GM23338 (cell line): ENCODE data around the gene GRID2. TPM values are rescaled to one million over a fixed set of nuclear protein-coding genes. Genes with fewer than 3 reads are reported as not detected.

Experiments used
- ATAC-seq: fragments of 200-7000 bp; cut with Tn5 transposase; 3 replicates; pipeline ENCODE4 v1.9.1; 2020
- DNase-seq: peaks from one replicate; pipeline ENCODE4 v3.0.0-alpha.2; 2015; ENCODE audit warnings: low spot score
- H2AFZ ChIP-seq: fragments of 200-600 bp; sonication (generic); 2 replicates; pipeline ENCODE4 v1.8.0; 2016; ENCODE audit warnings: antibody characterized with exemption, mild to moderate bottlenecking, moderate library complexity
- H3F3A ChIP-seq: fragments of 200-600 bp; sonication (generic); replicated peaks from 2 replicates; pipeline ENCODE4 v1.8.0; 2017; ENCODE audit warnings: antibody characterized with exemption, mixed run types, low read depth
- H3K27ac ChIP-seq: fragments of 200-600 bp; sonication (generic); 2 replicates; pipeline ENCODE4 v1.6.1; 2016; ENCODE audit warnings: low read depth
- H3K27me3 ChIP-seq: fragments of 200-600 bp; sonication (generic); 2 replicates; pipeline ENCODE4 v1.8.0; 2016; ENCODE audit warnings: mild to moderate bottlenecking, mixed run types, moderate library complexity; ENCODE audit not compliant: insufficient read depth
- H3K36me3 ChIP-seq: fragments of 200-600 bp; sonication (generic); 2 replicates; pipeline ENCODE4 v1.8.0; 2016; ENCODE audit warnings: mild to moderate bottlenecking; ENCODE audit not compliant: insufficient read depth
- H3K4me1 ChIP-seq: fragments of 200-600 bp; sonication (generic); 2 replicates; pipeline ENCODE4 v1.8.0; 2016; ENCODE audit warnings: mild to moderate bottlenecking, moderate library complexity; ENCODE audit not compliant: insufficient read depth
- H3K4me2 ChIP-seq: fragments of 200-600 bp; sonication (generic); 2 replicates; pipeline ENCODE4 v1.7.1; 2017; ENCODE audit warnings: mixed run types
- H3K4me3 ChIP-seq: fragments of 200-600 bp; sonication (generic); 2 replicates; pipeline ENCODE4 v1.6.1; 2016; ENCODE audit warnings: mixed run types
- H3K79me2 ChIP-seq: fragments of 200-600 bp; sonication (generic); replicated peaks from 2 replicates; pipeline ENCODE4 v1.8.0; 2017; ENCODE audit warnings: mild to moderate bottlenecking; ENCODE audit not compliant: insufficient read depth
- H3K9me2 ChIP-seq: fragments of 200-600 bp; sonication (generic); 2 replicates; pipeline ENCODE4 v1.8.0; 2017; ENCODE audit not compliant: insufficient read depth
- H4K20me1 ChIP-seq: fragments of 200-600 bp; sonication (generic); replicated peaks from 2 replicates; pipeline ENCODE4 v1.8.0; 2017; ENCODE audit warnings: mild to moderate bottlenecking; ENCODE audit not compliant: insufficient read depth
- H3K27ac Mint-ChIP-seq: 2 replicates; pipeline ENCODE4 v1.8.0; 2020; ENCODE audit warnings: inconsistent platforms, mild to moderate bottlenecking, moderate library complexity, mixed read lengths
- H3K27me3 Mint-ChIP-seq: 3 replicates; pipeline ENCODE4 v1.8.0; 2022; ENCODE audit warnings: low read depth, mild to moderate bottlenecking, moderate library complexity, mixed read lengths, inconsistent platforms; ENCODE audit not compliant: insufficient read depth, poor library complexity
- H3K36me3 Mint-ChIP-seq: 3 replicates; pipeline ENCODE4 v1.8.0; 2021; ENCODE audit warnings: low read depth, mild to moderate bottlenecking, inconsistent platforms, moderate library complexity, mixed read lengths
- H3K4me1 Mint-ChIP-seq: 3 replicates; pipeline ENCODE4 v1.8.0; 2020; ENCODE audit warnings: mild to moderate bottlenecking, inconsistent platforms, mixed read lengths
- H3K4me3 Mint-ChIP-seq: 3 replicates; pipeline ENCODE4 v1.8.0; 2021; ENCODE audit warnings: moderate library complexity, mild to moderate bottlenecking, inconsistent platforms, mixed read lengths
- H3K9me3 Mint-ChIP-seq: 3 replicates; pipeline ENCODE4 v1.8.0; 2020; ENCODE audit warnings: moderate library complexity, mild to moderate bottlenecking, inconsistent platforms, mixed read lengths
- CREB1 ChIP-seq: fragments of 250-450 bp; sonication (Bioruptor Pico); IDR thresholded peaks from 2 replicates; pipeline ENCODE4 v1.5.0; 2020; ENCODE audit warnings: low read depth, mild to moderate bottlenecking, moderate library complexity
- JUNB ChIP-seq: IDR thresholded peaks from one replicate; pipeline ENCODE4 v1.6.1; 2016; ENCODE audit warnings: antibody characterized with exemption; ENCODE audit not compliant: unreplicated experiment
- NANOG ChIP-seq: IDR thresholded peaks from 2 replicates; pipeline ENCODE4 v1.6.1; 2016; ENCODE audit warnings: antibody characterized with exemption, borderline replicate concordance
- POLR2AphosphoS5 ChIP-seq: IDR thresholded peaks from 2 replicates; pipeline ENCODE4 v1.6.1; 2016; ENCODE audit warnings: antibody characterized with exemption, low read depth
- ZNF114 ChIP-seq: fragments of 250-450 bp; sonication (Bioruptor Pico); IDR thresholded peaks from 2 replicates; pipeline ENCODE4 v1.5.0; 2020; ENCODE audit warnings: mild to moderate bottlenecking, moderate library complexity
- ZNF331 ChIP-seq: fragments of 250-450 bp; sonication (Bioruptor Pico); IDR thresholded peaks from 2 replicates; pipeline ENCODE4 v1.5.0; 2020; ENCODE audit warnings: low read depth, mild to moderate bottlenecking, moderate library complexity
- polyA plus RNA-seq: library from polyadenylated mRNA; unstranded; fragments of >200 nt; fragmentation: Nextera tagmentation; extraction: Ambion mirVana; gene quantifications from 2 replicates; pipeline ENCODE4 v1.2.1, GENCODE V29; 2016
- total RNA-seq: library from RNA; depleted of rRNA; stranded (reverse); fragments of >200 nt; shearing (Covaris generic); gene quantifications from 2 replicates; pipeline ENCODE4 v1.2.3, GENCODE V29; 2014
- TF ChIP-seq, protein P1 (sequence below), 2 experiments: fragments of 200-600 bp in 1 of 2; sonication (generic) in 1 of 2; conservative IDR thresholded peaks; 2 replicates each; pipeline versions ENCODE4 v1.5.1 to v1.6.1; 2016 to 2017; ENCODE audit warnings: antibody characterized with exemption in 2 of 2, low read depth in 2 of 2, mild to moderate bottlenecking in 2 of 2, moderate library complexity in 1 of 2
- TF ChIP-seq, protein P2 (sequence below): IDR thresholded peaks from 2 replicates; pipeline ENCODE4 v1.6.1; 2016; ENCODE audit warnings: antibody characterized with exemption
- TF ChIP-seq, protein P3 (sequence below): fragments of 250-450 bp; sonication (Bioruptor Pico); IDR thresholded peaks from 2 replicates; pipeline ENCODE4 v1.5.0; 2020; ENCODE audit warnings: mild to moderate bottlenecking, moderate library complexity
- TF ChIP-seq, protein P4 (sequence below): IDR thresholded peaks from one replicate; pipeline ENCODE4 v1.6.1; 2018; ENCODE audit warnings: antibody characterized with exemption; ENCODE audit not compliant: unreplicated experiment

Gene GRID2
- total and polyA plus RNA-seq, 2 experiments from 2014 or later = 19.9 to 65.4 TPM

DNA sequence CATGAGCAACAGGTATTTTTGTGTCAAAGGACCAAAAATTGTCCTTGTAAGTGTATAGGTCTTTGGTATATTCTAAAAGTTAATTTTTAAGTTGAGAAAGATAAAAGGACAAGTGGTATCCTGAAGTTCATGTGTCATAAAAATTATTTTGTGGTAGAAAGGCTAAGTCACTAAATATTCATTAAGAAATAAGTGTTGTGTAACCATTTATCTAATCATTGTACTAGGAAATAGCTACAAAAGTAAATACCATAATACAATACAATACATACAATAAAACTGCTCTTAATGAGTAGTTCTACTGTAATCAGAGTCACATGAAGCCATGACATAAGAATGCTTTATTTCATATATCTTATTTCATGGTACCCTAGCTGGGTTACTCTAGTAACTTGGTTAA is 1442.3 kb downstream of the GRID2 start:
- Histone ChIP-seq H2AFZ (no peak overlapping the region), H3K27me3 (no peaks in the 10 kb centered on the region), H3K27ac (no peak overlapping the region), H3F3A (no peaks in the 10 kb centered on the region), H3K9me2 (no peaks in the 10 kb centered on the region), H3K36me3 (no peaks in the 10 kb centered on the region), H3K4me2 (no peak overlapping the region), H3K79me2 (no peaks in the 10 kb centered on the region), H3K4me1 (peaks cover 8% of the 10 kb centered on the region; the same call in 1 of the 2 replicates), H4K20me1 (no peaks in the 10 kb centered on the region), H3K4me3 (no peak overlapping the region)
- Mint-ChIP-seq H3K27ac (peak overlapping the region; percentile 28; the same call in 1 of the 2 replicates), H3K9me3 (no peaks in the 10 kb centered on the region), H3K4me1 (peaks cover 21% of the 10 kb centered on the region), H3K4me3 (no peak overlapping the region), H3K36me3 (no peaks in the 10 kb centered on the region), H3K27me3 (peaks cover 3% of the 10 kb centered on the region)
- ATAC-seq = no peak
- no peak for TF ChIP-seq CREB1 (CRISPR knock-in tag)
- TF ChIP-seq ZNF331 (CRISPR knock-in tag) = no peak
- TF ChIP-seq, protein P1, sequence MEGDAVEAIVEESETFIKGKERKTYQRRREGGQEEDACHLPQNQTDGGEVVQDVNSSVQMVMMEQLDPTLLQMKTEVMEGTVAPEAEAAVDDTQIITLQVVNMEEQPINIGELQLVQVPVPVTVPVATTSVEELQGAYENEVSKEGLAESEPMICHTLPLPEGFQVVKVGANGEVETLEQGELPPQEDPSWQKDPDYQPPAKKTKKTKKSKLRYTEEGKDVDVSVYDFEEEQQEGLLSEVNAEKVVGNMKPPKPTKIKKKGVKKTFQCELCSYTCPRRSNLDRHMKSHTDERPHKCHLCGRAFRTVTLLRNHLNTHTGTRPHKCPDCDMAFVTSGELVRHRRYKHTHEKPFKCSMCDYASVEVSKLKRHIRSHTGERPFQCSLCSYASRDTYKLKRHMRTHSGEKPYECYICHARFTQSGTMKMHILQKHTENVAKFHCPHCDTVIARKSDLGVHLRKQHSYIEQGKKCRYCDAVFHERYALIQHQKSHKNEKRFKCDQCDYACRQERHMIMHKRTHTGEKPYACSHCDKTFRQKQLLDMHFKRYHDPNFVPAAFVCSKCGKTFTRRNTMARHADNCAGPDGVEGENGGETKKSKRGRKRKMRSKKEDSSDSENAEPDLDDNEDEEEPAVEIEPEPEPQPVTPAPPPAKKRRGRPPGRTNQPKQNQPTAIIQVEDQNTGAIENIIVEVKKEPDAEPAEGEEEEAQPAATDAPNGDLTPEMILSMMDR (conservative IDR thresholded peaks at IDR 0.05; ENCODE audit: low read depth in 2 of 2) = no peak
- no peak for TF ChIP-seq NANOG
- TF ChIP-seq, protein P2, sequence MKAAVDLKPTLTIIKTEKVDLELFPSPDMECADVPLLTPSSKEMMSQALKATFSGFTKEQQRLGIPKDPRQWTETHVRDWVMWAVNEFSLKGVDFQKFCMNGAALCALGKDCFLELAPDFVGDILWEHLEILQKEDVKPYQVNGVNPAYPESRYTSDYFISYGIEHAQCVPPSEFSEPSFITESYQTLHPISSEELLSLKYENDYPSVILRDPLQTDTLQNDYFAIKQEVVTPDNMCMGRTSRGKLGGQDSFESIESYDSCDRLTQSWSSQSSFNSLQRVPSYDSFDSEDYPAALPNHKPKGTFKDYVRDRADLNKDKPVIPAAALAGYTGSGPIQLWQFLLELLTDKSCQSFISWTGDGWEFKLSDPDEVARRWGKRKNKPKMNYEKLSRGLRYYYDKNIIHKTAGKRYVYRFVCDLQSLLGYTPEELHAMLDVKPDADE = no peak
- no peak for DNase-seq

DNA sequence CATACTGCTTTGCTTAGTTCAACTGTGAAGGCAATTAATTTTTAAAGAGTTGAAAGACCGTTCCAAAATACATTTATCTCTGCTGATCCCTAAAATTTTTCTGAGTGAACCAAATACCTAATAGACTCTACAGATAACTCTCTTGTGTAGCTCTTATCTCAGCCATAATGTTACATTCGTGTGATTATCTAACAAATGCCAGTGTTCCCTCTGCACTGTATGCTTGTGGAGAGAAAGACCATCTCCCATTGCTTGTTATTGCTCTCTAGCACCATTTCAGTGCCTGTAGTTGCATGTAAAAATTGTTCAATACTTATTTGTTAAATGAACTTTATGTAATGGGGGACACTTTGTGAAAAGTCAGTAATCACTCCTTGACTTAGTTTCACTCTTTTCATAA is 1443.5 kb downstream of the GRID2 start:
- no peak overlapping the region for H2AFZ ChIP-seq
- H4K20me1 ChIP-seq = no peaks in the 10 kb centered on the region
- no peaks in the 10 kb centered on the region for H3F3A ChIP-seq
- no peak overlapping the region for H3K27ac ChIP-seq
- ATAC-seq = no peak
- DNase-seq = no peak
- Mint-ChIP-seq H3K36me3 (no peaks in the 10 kb centered on the region), H3K4me3 (no peak overlapping the region), H3K4me1 (peaks cover 21% of the 10 kb centered on the region), H3K9me3 (no peaks in the 10 kb centered on the region), H3K27me3 (peaks cover 3% of the 10 kb centered on the region), H3K27ac (no peak overlapping the region)
- H3K27me3 ChIP-seq = no peaks in the 10 kb centered on the region
- H3K79me2 ChIP-seq = no peaks in the 10 kb centered on the region
- H3K4me1 ChIP-seq = peaks cover 8% of the 10 kb centered on the region; the same call in 1 of the 2 replicates
- H3K4me2 ChIP-seq = no peak overlapping the region
- no peaks in the 10 kb centered on the region for H3K36me3 ChIP-seq
- no peaks in the 10 kb centered on the region for H3K9me2 ChIP-seq
- no peak overlapping the region for H3K4me3 ChIP-seq
- no peak for TF ChIP-seq NANOG
- TF ChIP-seq POLR2AphosphoS5 = no peak
- TF ChIP-seq JUNB = no peak
- TF ChIP-seq, protein P3, sequence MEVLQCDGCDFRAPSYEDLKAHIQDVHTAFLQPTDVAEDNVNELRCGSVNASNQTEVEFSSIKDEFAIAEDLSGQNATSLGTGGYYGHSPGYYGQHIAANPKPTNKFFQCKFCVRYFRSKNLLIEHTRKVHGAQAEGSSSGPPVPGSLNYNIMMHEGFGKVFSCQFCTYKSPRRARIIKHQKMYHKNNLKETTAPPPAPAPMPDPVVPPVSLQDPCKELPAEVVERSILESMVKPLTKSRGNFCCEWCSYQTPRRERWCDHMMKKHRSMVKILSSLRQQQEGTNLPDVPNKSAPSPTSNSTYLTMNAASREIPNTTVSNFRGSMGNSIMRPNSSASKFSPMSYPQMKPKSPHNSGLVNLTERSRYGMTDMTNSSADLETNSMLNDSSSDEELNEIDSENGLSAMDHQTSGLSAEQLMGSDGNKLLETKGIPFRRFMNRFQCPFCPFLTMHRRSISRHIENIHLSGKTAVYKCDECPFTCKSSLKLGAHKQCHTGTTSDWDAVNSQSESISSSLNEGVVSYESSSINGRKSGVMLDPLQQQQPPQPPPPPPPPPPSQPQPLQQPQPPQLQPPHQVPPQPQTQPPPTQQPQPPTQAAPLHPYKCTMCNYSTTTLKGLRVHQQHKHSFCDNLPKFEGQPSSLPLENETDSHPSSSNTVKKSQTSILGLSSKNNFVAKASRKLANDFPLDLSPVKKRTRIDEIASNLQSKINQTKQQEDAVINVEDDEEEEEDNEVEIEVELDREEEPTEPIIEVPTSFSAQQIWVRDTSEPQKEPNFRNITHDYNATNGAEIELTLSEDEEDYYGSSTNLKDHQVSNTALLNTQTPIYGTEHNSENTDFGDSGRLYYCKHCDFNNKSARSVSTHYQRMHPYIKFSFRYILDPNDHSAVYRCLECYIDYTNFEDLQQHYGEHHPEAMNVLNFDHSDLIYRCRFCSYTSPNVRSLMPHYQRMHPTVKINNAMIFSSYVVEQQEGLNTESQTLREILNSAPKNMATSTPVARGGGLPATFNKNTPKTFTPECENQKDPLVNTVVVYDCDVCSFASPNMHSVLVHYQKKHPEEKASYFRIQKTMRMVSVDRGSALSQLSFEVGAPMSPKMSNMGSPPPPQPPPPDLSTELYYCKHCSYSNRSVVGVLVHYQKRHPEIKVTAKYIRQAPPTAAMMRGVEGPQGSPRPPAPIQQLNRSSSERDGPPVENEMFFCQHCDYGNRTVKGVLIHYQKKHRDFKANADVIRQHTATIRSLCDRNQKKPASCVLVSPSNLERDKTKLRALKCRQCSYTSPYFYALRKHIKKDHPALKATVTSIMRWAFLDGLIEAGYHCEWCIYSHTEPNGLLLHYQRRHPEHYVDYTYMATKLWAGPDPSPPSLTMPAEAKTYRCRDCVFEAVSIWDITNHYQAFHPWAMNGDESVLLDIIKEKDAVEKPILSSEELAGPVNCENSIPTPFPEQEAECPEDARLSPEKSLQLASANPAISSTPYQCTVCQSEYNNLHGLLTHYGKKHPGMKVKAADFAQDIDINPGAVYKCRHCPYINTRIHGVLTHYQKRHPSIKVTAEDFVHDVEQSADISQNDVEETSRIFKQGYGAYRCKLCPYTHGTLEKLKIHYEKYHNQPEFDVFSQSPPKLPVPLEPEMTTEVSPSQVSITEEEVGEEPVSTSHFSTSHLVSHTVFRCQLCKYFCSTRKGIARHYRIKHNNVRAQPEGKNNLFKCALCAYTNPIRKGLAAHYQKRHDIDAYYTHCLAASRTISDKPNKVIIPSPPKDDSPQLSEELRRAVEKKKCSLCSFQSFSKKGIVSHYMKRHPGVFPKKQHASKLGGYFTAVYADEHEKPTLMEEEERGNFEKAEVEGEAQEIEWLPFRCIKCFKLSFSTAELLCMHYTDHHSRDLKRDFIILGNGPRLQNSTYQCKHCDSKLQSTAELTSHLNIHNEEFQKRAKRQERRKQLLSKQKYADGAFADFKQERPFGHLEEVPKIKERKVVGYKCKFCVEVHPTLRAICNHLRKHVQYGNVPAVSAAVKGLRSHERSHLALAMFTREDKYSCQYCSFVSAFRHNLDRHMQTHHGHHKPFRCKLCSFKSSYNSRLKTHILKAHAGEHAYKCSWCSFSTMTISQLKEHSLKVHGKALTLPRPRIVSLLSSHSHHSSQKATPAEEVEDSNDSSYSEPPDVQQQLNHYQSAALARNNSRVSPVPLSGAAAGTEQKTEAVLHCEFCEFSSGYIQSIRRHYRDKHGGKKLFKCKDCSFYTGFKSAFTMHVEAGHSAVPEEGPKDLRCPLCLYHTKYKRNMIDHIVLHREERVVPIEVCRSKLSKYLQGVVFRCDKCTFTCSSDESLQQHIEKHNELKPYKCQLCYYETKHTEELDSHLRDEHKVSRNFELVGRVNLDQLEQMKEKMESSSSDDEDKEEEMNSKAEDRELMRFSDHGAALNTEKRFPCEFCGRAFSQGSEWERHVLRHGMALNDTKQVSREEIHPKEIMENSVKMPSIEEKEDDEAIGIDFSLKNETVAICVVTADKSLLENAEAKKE (CRISPR knock-in tag) = no peak
- no peak for TF ChIP-seq ZNF331 (CRISPR knock-in tag)
- TF ChIP-seq, protein P4, sequence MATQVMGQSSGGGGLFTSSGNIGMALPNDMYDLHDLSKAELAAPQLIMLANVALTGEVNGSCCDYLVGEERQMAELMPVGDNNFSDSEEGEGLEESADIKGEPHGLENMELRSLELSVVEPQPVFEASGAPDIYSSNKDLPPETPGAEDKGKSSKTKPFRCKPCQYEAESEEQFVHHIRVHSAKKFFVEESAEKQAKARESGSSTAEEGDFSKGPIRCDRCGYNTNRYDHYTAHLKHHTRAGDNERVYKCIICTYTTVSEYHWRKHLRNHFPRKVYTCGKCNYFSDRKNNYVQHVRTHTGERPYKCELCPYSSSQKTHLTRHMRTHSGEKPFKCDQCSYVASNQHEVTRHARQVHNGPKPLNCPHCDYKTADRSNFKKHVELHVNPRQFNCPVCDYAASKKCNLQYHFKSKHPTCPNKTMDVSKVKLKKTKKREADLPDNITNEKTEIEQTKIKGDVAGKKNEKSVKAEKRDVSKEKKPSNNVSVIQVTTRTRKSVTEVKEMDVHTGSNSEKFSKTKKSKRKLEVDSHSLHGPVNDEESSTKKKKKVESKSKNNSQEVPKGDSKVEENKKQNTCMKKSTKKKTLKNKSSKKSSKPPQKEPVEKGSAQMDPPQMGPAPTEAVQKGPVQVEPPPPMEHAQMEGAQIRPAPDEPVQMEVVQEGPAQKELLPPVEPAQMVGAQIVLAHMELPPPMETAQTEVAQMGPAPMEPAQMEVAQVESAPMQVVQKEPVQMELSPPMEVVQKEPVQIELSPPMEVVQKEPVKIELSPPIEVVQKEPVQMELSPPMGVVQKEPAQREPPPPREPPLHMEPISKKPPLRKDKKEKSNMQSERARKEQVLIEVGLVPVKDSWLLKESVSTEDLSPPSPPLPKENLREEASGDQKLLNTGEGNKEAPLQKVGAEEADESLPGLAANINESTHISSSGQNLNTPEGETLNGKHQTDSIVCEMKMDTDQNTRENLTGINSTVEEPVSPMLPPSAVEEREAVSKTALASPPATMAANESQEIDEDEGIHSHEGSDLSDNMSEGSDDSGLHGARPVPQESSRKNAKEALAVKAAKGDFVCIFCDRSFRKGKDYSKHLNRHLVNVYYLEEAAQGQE = no peak
- TF ChIP-seq ZNF114 (CRISPR knock-in tag) = no peak
